Measurements from ENCODE around the gene DAZ4.
"Not testable (repeated sequence)": the region's sequence is repeated elsewhere in the genome, so short reads cannot be mapped to it uniquely, and the experiment has no call there.

DNA sequence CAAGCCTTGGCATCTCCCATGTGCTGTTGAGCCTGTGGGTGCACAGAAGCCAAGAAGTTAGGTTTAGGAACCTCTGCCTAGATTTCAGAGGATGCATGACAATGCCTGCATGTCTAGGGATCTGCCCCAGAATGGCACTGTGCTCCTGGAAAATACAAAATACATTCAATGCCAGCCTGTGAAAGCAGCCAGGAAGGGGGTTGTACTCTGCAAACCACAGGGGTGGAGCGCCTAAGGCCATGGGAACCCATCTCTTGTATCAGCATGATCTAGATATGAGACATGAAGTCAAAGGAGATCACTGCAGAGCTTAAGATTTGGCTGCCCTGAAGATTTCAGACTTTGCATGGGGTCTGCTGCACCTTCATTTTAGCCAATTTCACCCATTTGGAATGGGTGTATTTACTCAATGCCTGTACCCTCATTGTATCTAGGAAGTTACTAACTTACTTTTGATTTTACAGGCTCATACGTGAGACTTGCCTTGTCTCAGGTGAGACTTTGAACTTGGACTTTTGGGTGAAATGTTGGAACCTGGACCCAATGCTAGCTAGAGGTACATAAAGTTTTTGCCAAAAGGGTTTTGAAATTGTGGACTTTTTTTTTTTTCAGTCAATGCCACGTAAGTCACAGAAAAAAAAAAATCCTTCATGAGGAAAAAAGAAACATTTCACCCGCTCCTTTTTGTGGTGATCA lies 9.4 kb upstream of the DAZ4 start:
- not testable (repeated sequence) for TF ChIP-seq SRF (IDR thresholded peaks at IDR 0.05; ENCODE audit: low read depth, low read length); POLR2AphosphoS5 (IDR thresholded peaks at IDR 0.05; ENCODE audit: low read depth, low read length); TAF1 (IDR thresholded peaks at IDR 0.05; ENCODE audit: low read depth, low read length); POLR2A (IDR thresholded peaks at IDR 0.05; ENCODE audit: control extremely low read depth in 1 of 2, low read depth in 2 of 2, low read length in 2 of 2); CREB1 (IDR thresholded peaks at IDR 0.05); CEBPB (IDR thresholded peaks at IDR 0.05; ENCODE audit: low read depth, low read length); MAX (IDR thresholded peaks at IDR 0.05); SP1 (IDR thresholded peaks at IDR 0.05; ENCODE audit: low read depth, low read length)
- TF ChIP-seq, protein P1, sequence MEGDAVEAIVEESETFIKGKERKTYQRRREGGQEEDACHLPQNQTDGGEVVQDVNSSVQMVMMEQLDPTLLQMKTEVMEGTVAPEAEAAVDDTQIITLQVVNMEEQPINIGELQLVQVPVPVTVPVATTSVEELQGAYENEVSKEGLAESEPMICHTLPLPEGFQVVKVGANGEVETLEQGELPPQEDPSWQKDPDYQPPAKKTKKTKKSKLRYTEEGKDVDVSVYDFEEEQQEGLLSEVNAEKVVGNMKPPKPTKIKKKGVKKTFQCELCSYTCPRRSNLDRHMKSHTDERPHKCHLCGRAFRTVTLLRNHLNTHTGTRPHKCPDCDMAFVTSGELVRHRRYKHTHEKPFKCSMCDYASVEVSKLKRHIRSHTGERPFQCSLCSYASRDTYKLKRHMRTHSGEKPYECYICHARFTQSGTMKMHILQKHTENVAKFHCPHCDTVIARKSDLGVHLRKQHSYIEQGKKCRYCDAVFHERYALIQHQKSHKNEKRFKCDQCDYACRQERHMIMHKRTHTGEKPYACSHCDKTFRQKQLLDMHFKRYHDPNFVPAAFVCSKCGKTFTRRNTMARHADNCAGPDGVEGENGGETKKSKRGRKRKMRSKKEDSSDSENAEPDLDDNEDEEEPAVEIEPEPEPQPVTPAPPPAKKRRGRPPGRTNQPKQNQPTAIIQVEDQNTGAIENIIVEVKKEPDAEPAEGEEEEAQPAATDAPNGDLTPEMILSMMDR (IDR thresholded peaks at IDR 0.05; ENCODE audit: control extremely low read depth in 1 of 3, insufficient read depth in 1 of 3, low read depth in 1 of 3, low read length in 3 of 3), result not testable (repeated sequence)

Data from H1 (cell line).